ENCODE data around the gene SAPCD2. TPM values are rescaled to one million over a fixed set of nuclear protein-coding genes. Genes with fewer than 3 reads are reported as not detected.

Gene SAPCD2
- total RNA-seq, 1 experiment from 2014 or later = 18.4 TPM

DNA sequence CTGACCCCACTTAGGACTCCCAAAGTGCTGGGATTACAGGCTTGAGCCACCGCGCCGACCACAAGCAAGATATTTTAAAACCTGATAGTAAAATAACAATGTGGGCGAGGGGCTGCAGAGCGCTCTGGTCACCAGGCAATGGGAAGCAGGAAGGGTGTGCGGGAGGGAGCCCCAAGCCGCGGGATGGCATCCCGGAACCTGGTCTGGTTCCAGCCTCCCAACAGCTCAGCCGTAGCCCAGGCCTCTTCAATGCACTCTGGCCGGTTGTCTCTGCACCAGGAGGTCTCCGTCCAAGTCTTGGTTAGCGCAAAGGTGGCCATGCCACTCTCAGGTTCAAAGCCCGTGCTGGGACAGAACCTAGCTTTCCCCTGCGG, 6.3 kb upstream of the SAPCD2 start:
- peak; percentile 25 for ATAC-seq
- peak overlapping the region; percentile 59; the same call in 1 of the 2 replicates for H3K27ac ChIP-seq (ENCODE audit: low read length)
- no TSS peak for BruUV-seq (replicated peaks)
- TF ChIP-seq POLR2AphosphoS5 (IDR thresholded peaks at IDR 0.05; ENCODE audit: low read depth, low read length) (no peak), SIN3A (IDR thresholded peaks at IDR 0.05; ENCODE audit: borderline replicate concordance, insufficient read depth, low read depth, low read length) (no peak), TCF7L2 (IDR thresholded peaks at IDR 0.05; ENCODE audit: low read depth, low read length) (no peak)
- TF ChIP-seq, protein P1, sequence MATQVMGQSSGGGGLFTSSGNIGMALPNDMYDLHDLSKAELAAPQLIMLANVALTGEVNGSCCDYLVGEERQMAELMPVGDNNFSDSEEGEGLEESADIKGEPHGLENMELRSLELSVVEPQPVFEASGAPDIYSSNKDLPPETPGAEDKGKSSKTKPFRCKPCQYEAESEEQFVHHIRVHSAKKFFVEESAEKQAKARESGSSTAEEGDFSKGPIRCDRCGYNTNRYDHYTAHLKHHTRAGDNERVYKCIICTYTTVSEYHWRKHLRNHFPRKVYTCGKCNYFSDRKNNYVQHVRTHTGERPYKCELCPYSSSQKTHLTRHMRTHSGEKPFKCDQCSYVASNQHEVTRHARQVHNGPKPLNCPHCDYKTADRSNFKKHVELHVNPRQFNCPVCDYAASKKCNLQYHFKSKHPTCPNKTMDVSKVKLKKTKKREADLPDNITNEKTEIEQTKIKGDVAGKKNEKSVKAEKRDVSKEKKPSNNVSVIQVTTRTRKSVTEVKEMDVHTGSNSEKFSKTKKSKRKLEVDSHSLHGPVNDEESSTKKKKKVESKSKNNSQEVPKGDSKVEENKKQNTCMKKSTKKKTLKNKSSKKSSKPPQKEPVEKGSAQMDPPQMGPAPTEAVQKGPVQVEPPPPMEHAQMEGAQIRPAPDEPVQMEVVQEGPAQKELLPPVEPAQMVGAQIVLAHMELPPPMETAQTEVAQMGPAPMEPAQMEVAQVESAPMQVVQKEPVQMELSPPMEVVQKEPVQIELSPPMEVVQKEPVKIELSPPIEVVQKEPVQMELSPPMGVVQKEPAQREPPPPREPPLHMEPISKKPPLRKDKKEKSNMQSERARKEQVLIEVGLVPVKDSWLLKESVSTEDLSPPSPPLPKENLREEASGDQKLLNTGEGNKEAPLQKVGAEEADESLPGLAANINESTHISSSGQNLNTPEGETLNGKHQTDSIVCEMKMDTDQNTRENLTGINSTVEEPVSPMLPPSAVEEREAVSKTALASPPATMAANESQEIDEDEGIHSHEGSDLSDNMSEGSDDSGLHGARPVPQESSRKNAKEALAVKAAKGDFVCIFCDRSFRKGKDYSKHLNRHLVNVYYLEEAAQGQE (IDR thresholded peaks at IDR 0.05; ENCODE audit: insufficient read depth in 1 of 2, low read depth in 2 of 2, low read length in 1 of 2) = no peak
- TF ChIP-seq, protein P2, sequence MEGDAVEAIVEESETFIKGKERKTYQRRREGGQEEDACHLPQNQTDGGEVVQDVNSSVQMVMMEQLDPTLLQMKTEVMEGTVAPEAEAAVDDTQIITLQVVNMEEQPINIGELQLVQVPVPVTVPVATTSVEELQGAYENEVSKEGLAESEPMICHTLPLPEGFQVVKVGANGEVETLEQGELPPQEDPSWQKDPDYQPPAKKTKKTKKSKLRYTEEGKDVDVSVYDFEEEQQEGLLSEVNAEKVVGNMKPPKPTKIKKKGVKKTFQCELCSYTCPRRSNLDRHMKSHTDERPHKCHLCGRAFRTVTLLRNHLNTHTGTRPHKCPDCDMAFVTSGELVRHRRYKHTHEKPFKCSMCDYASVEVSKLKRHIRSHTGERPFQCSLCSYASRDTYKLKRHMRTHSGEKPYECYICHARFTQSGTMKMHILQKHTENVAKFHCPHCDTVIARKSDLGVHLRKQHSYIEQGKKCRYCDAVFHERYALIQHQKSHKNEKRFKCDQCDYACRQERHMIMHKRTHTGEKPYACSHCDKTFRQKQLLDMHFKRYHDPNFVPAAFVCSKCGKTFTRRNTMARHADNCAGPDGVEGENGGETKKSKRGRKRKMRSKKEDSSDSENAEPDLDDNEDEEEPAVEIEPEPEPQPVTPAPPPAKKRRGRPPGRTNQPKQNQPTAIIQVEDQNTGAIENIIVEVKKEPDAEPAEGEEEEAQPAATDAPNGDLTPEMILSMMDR (IDR thresholded peaks at IDR 0.05) = no peak
- H3K4me1 ChIP-seq (ENCODE audit: control insufficient read depth, insufficient read depth, low read length) = no peaks in the 10 kb centered on the region
- POLR2A ChIA-PET = no interaction called here
- no peaks in the 10 kb centered on the region for H3K27me3 ChIP-seq (ENCODE audit: control insufficient read depth, insufficient read depth, low read length)
- peak overlapping the region; percentile 29 to 34 for H3K4me3 ChIP-seq (ENCODE audit: low read depth in 2 of 2, low read length in 2 of 2)
- no peaks in the 10 kb centered on the region for H3K9me3 ChIP-seq (ENCODE audit: control insufficient read depth, insufficient read depth, low read depth, low read length)
- no peak for DNase-seq (ENCODE audit: low read depth, low spot score)
- intact Hi-C loops (cut with micrococcal nuclease; ENCODE audit: unreplicated experiment) = no loop called here
- CTCF ChIA-PET = interaction anchor here (1.2 kb wide), 1 partner anchor 9 kb away, joined by 5 read pairs; no protein-coding TSS in a partner anchor
- no peaks in the 10 kb centered on the region; the same call in 1 of the 2 replicates for H3K36me3 ChIP-seq (ENCODE audit: control insufficient read depth, insufficient read depth, low read length)
- in situ Hi-C loops (cut with HindIII; ENCODE audit: low pct_unique_long_range_greater_than_20kb, low sequenced_read_pairs) = no loop called here

DNA sequence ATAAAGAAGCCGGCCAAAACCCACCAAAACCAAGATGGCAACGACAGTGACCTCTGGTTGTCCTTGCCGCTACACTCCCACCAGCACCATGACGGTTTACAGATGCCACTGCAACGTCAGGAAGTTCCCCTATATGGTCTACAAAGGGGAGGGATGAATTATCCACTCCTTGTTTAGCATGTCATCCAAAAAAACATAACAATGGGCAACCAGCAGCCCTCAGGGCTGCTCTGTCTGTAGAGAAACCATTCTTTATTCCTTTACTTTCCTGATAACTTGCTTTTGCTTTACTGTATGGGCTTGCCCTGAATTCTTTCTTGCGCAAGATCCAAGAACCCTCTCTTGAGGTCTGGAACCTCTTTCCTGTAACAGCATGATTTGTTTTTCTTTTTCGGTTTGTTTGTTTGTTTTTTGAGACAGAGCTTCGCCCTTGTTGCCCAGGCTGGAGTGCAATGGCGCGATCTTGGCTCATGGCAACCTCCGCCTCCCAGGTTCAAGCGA, 5.0 kb upstream of the SAPCD2 start:
- Histone ChIP-seq H3K4me1 (ENCODE audit: control insufficient read depth, insufficient read depth, low read length) (no peaks in the 10 kb centered on the region), H3K4me3 (ENCODE audit: low read depth in 2 of 2, low read length in 2 of 2) (no peak overlapping the region), H3K9me3 (ENCODE audit: control insufficient read depth, insufficient read depth, low read depth, low read length) (no peaks in the 10 kb centered on the region), H3K36me3 (ENCODE audit: control insufficient read depth, insufficient read depth, low read length) (no peaks in the 10 kb centered on the region; the same call in 1 of the 2 replicates), H3K27me3 (ENCODE audit: control insufficient read depth, insufficient read depth, low read length) (no peaks in the 10 kb centered on the region), H3K27ac (ENCODE audit: low read length) (no peak overlapping the region)
- TF ChIP-seq TCF7L2 (IDR thresholded peaks at IDR 0.05; ENCODE audit: low read depth, low read length) (no peak), SIN3A (IDR thresholded peaks at IDR 0.05; ENCODE audit: borderline replicate concordance, insufficient read depth, low read depth, low read length) (no peak), POLR2AphosphoS5 (IDR thresholded peaks at IDR 0.05; ENCODE audit: low read depth, low read length) (no peak)
- TF ChIP-seq, protein P1 (IDR thresholded peaks at IDR 0.05; ENCODE audit: insufficient read depth in 1 of 2, low read depth in 2 of 2, low read length in 1 of 2) = no peak
- TF ChIP-seq, protein P2 (IDR thresholded peaks at IDR 0.05) = no peak
- BruUV-seq (replicated peaks) = no TSS peak
- ChIA-PET CTCF (no interaction called here), POLR2A (no interaction called here)
- in situ Hi-C loops (cut with HindIII; ENCODE audit: low pct_unique_long_range_greater_than_20kb, low sequenced_read_pairs) (no loop called here), intact Hi-C loops (cut with micrococcal nuclease; ENCODE audit: unreplicated experiment) (no loop called here)
- DNase-seq (ENCODE audit: low read depth, low spot score) (no peak), ATAC-seq (no peak)
